ENCODE measurements around the gene C5orf58.

GRCh38 chr5:170262061-170263045 is 29.6 kb downstream of the C5orf58 start:
- TF ChIP-seq USF1 (IDR thresholded peaks at IDR 0.05; ENCODE audit: borderline replicate concordance, extremely low read length, insufficient read depth, low read depth, low read length), result no peak
- no peak for TF ChIP-seq CTCF (IDR thresholded peaks at IDR 0.05 in 2 of 3, conservative IDR thresholded peaks at IDR 0.05 in 1 of 3; ENCODE audit: control insufficient read depth in 2 of 3, extremely low read depth in 1 of 3, insufficient read depth in 1 of 3, low read depth in 3 of 3, low read length in 3 of 3)
- TF ChIP-seq SMC3 (IDR thresholded peaks at IDR 0.05; ENCODE audit: borderline replicate concordance, low read length), result no peak
- no peak for TF ChIP-seq NR2C2 (IDR thresholded peaks at IDR 0.05; ENCODE audit: borderline replicate concordance, control insufficient read depth, insufficient read length, low read depth)
- TF ChIP-seq, protein P1, sequence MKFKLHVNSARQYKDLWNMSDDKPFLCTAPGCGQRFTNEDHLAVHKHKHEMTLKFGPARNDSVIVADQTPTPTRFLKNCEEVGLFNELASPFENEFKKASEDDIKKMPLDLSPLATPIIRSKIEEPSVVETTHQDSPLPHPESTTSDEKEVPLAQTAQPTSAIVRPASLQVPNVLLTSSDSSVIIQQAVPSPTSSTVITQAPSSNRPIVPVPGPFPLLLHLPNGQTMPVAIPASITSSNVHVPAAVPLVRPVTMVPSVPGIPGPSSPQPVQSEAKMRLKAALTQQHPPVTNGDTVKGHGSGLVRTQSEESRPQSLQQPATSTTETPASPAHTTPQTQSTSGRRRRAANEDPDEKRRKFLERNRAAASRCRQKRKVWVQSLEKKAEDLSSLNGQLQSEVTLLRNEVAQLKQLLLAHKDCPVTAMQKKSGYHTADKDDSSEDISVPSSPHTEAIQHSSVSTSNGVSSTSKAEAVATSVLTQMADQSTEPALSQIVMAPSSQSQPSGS (IDR thresholded peaks at IDR 0.05; ENCODE audit: low read length), result no peak
- no peak for TF ChIP-seq TAF1 (IDR thresholded peaks at IDR 0.05; ENCODE audit: borderline replicate concordance, low read depth, low read length)
- TF ChIP-seq POLR2AphosphoS5 (IDR thresholded peaks at IDR 0.05; ENCODE audit: low read length), result no peak
- no peak for TF ChIP-seq MTA2 (IDR thresholded peaks at IDR 0.05; ENCODE audit: low read depth)

All from GM12878 (cell line).